Neural cell (in vitro differentiated cells): ENCODE results near the gene PCDH1. TPM values are rescaled to one million over a fixed set of nuclear protein-coding genes. Genes with fewer than 3 reads are reported as not detected.

Experiments
- H2AFZ ChIP-seq: fragments of 200-600, 300-800 bp; sonication (generic), shearing (Covaris generic); 2 replicates; pipeline ENCODE4 v1.6.0; 2014; ENCODE audit warnings: low read depth, mild to moderate bottlenecking, antibody characterized with exemption, low read length, moderate library complexity
- H3F3A ChIP-seq: fragments of 200-600 bp; shearing (Covaris generic); 2 replicates; pipeline ENCODE4 v1.6.1; 2016; ENCODE audit warnings: mild to moderate bottlenecking, moderate library complexity, mixed read lengths, antibody characterized with exemption, low read length; ENCODE audit not compliant: insufficient read depth, poor library complexity, severe bottlenecking
- H3K27ac ChIP-seq: fragments of 200-600, 300-800 bp; sonication (generic), shearing (Covaris generic); 2 replicates; pipeline ENCODE4 v1.5.1; 2014; ENCODE audit warnings: mild to moderate bottlenecking, low read length, moderate library complexity
- H3K27me3 ChIP-seq: fragments of 300-800, 200-600 bp; sonication (generic), shearing (Covaris generic); 2 replicates; pipeline ENCODE4 v1.6.0; 2014; ENCODE audit warnings: mild to moderate bottlenecking, low read depth, low read length, moderate library complexity; ENCODE audit not compliant: insufficient read depth
- H3K36me3 ChIP-seq: fragments of 300-800, 200-600 bp; sonication (generic), shearing (Covaris generic); 2 replicates; pipeline ENCODE4 v1.5.1; 2014; ENCODE audit warnings: mild to moderate bottlenecking, antibody characterized with exemption, low read length, moderate library complexity; ENCODE audit not compliant: insufficient read depth
- H3K4me2 ChIP-seq: fragments of 300-800, 200-600 bp; sonication (generic), shearing (Covaris generic); 2 replicates; pipeline ENCODE4 v1.6.0; 2014; ENCODE audit warnings: mild to moderate bottlenecking, low read length
- H3K4me3 ChIP-seq: fragments of 300-800, 200-600 bp; sonication (generic), shearing (Covaris generic); 2 replicates; pipeline ENCODE4 v1.5.1; 2014; ENCODE audit warnings: mild to moderate bottlenecking, low read length, moderate library complexity
- H3K79me2 ChIP-seq: fragments of 200-600 bp; shearing (Covaris generic); replicated peaks from 2 replicates; pipeline ENCODE4 v1.6.0; 2014; ENCODE audit warnings: mild to moderate bottlenecking, low read length, moderate library complexity; ENCODE audit not compliant: insufficient read depth
- H3K9ac ChIP-seq: fragments of 300-800, 200-600 bp; sonication (generic), shearing (Covaris generic); 2 replicates; pipeline ENCODE4 v1.6.1; 2016; ENCODE audit warnings: mild to moderate bottlenecking, low read length, mixed read lengths
- H3K9me2 ChIP-seq: fragments of 200-600 bp; shearing (Covaris generic); 2 replicates; pipeline ENCODE4 v1.6.1; 2016; ENCODE audit warnings: mild to moderate bottlenecking, low read length, mixed read lengths; ENCODE audit not compliant: insufficient read depth
- H3K9me3 ChIP-seq: fragments of 200-600, 300-800 bp; sonication (generic), shearing (Covaris generic); 2 replicates; pipeline ENCODE4 v1.6.1; 2016; ENCODE audit warnings: mild to moderate bottlenecking, mixed run types, low read length, moderate library complexity, mixed read lengths
- H4K20me1 ChIP-seq: fragments of 200-600 bp; shearing (Covaris generic); 2 replicates; pipeline ENCODE4 v1.6.1; 2016; ENCODE audit warnings: mild to moderate bottlenecking, mixed run types; ENCODE audit not compliant: insufficient read depth
- CTCF ChIP-seq: fragments of 450-650 bp; IDR thresholded peaks from 2 replicates; pipeline ENCODE4 v1.5.1; 2014; ENCODE audit warnings: antibody characterized with exemption, mild to moderate bottlenecking, moderate library complexity; ENCODE audit not compliant: poor library complexity, severe bottlenecking
- EP300 ChIP-seq: fragments of 450-650 bp; conservative IDR thresholded peaks from 2 replicates; pipeline ENCODE4 v1.6.1; 2014; ENCODE audit warnings: antibody characterized with exemption, mild to moderate bottlenecking, moderate library complexity; ENCODE audit not compliant: poor library complexity, severe bottlenecking
- EZH2 ChIP-seq: fragments of 200-600, 300-800 bp; shearing (Covaris generic), sonication (generic); IDR thresholded peaks from 2 replicates; pipeline ENCODE4 v1.6.1; 2014; ENCODE audit warnings: antibody characterized with exemption, low read length, borderline replicate concordance, mild to moderate bottlenecking; ENCODE audit not compliant: insufficient read depth, poor library complexity, severe bottlenecking
- MXI1 ChIP-seq: fragments of 450-650 bp; conservative IDR thresholded peaks from 2 replicates; pipeline ENCODE4 v1.6.1; 2014; ENCODE audit warnings: antibody characterized with exemption, mild to moderate bottlenecking; ENCODE audit not compliant: poor library complexity, severe bottlenecking
- POLR2AphosphoS5 ChIP-seq: IDR thresholded peaks from 2 replicates; pipeline ENCODE4 v1.6.1; 2012
- RAD21 ChIP-seq: fragments of 450-650 bp; conservative IDR thresholded peaks from 2 replicates; pipeline ENCODE4 v1.6.1; 2014; ENCODE audit warnings: antibody characterized with exemption, mild to moderate bottlenecking, moderate library complexity
- SMC3 ChIP-seq: fragments of 450-650 bp; conservative IDR thresholded peaks from 2 replicates; pipeline ENCODE4 v1.6.1; 2014; ENCODE audit warnings: antibody characterized with exemption, mild to moderate bottlenecking, moderate library complexity; ENCODE audit not compliant: poor library complexity
- TAF1 ChIP-seq: IDR thresholded peaks from 2 replicates; pipeline ENCODE4 v1.6.1; 2012; ENCODE audit warnings: low read depth
- polyA plus RNA-seq: library from polyadenylated mRNA; depleted of rRNA; stranded (reverse); fragments of >200 nt; gene quantifications from 2 replicates; pipeline ENCODE4 v1.2.3, GENCODE V29; 2014
- TF ChIP-seq, protein P1 (sequence below): IDR thresholded peaks from 2 replicates; pipeline ENCODE4 v1.6.1; 2012; ENCODE audit warnings: borderline replicate concordance

Gene PCDH1
- polyA plus RNA-seq, 1 donor from 2014 or later: 13.9 TPM

GRCh38 chr5:141815796-141816180 is 62.4 kb downstream of the PCDH1 start:
- H3K4me3 ChIP-seq: no peak overlapping the region
- no peak overlapping the region for H3K4me2 ChIP-seq

GRCh38 chr5:141815051-141815795 is 63.0 kb downstream of the PCDH1 start:
- Histone ChIP-seq H3F3A (peaks cover 5% of the 10 kb centered on the region), H3K27me3 (no peaks in the 10 kb centered on the region), H3K4me2 (peak overlapping the region; percentile 48), H3K9ac (peak overlapping the region; percentile 58), H2AFZ (no peak overlapping the region), H3K36me3 (no peaks in the 10 kb centered on the region), H3K27ac (peak overlapping the region; percentile 92), H4K20me1 (no peaks in the 10 kb centered on the region), H3K9me3 (no peaks in the 10 kb centered on the region), H3K79me2 (no peaks in the 10 kb centered on the region), H3K4me3 (peak overlapping the region; percentile 49), H3K9me2 (no peaks in the 10 kb centered on the region)
- no peak for TF ChIP-seq EP300
- TF ChIP-seq, protein P1, sequence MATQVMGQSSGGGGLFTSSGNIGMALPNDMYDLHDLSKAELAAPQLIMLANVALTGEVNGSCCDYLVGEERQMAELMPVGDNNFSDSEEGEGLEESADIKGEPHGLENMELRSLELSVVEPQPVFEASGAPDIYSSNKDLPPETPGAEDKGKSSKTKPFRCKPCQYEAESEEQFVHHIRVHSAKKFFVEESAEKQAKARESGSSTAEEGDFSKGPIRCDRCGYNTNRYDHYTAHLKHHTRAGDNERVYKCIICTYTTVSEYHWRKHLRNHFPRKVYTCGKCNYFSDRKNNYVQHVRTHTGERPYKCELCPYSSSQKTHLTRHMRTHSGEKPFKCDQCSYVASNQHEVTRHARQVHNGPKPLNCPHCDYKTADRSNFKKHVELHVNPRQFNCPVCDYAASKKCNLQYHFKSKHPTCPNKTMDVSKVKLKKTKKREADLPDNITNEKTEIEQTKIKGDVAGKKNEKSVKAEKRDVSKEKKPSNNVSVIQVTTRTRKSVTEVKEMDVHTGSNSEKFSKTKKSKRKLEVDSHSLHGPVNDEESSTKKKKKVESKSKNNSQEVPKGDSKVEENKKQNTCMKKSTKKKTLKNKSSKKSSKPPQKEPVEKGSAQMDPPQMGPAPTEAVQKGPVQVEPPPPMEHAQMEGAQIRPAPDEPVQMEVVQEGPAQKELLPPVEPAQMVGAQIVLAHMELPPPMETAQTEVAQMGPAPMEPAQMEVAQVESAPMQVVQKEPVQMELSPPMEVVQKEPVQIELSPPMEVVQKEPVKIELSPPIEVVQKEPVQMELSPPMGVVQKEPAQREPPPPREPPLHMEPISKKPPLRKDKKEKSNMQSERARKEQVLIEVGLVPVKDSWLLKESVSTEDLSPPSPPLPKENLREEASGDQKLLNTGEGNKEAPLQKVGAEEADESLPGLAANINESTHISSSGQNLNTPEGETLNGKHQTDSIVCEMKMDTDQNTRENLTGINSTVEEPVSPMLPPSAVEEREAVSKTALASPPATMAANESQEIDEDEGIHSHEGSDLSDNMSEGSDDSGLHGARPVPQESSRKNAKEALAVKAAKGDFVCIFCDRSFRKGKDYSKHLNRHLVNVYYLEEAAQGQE: no peak
- no peak for TF ChIP-seq SMC3
- no peak for TF ChIP-seq RAD21
- TF ChIP-seq POLR2AphosphoS5: no peak
- TF ChIP-seq MXI1: no peak
- no peak for TF ChIP-seq EZH2
- no peak for TF ChIP-seq CTCF
- no peak for TF ChIP-seq TAF1

More at GRCh38 chr5:141815796-141816180, 62.4 kb downstream of the PCDH1 start:
- H3F3A ChIP-seq: peaks cover under 1% of the 10 kb centered on the region
- H3K9me3 ChIP-seq: no peaks in the 10 kb centered on the region
- H3K79me2 ChIP-seq: no peaks in the 10 kb centered on the region
- no peaks in the 10 kb centered on the region for H3K27me3 ChIP-seq
- TF ChIP-seq SMC3: no peak
- no peak for TF ChIP-seq EP300
- no peak for TF ChIP-seq MXI1
- H3K9ac ChIP-seq: no peak overlapping the region
- no peak overlapping the region for H2AFZ ChIP-seq
- no peaks in the 10 kb centered on the region for H4K20me1 ChIP-seq
- no peaks in the 10 kb centered on the region for H3K36me3 ChIP-seq
- H3K27ac ChIP-seq: peak overlapping the region; percentile 51
- no peaks in the 10 kb centered on the region for H3K9me2 ChIP-seq
